Measurements from ENCODE around the gene MACROD2.

DNA sequence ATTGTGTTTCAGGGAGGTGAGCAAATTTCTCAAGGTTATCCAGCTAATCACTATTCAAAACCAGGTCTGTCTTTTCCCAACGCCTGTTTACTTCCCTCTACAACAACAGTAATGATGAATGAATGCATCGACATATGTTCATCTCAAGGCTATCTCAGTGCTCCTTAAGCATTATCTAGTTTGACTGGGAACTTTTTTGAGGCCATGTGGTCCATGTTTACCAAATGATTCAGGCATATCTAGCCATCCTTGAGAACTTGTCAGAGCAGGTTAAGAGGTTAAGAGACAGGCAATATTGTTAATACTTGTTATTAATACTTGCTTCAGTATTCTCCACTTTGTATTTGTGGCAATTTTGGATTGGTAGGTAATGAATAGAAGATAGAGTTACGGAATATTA is 1380.5 kb downstream of the MACROD2 start:
- no peak for TF ChIP-seq POLR2A (IDR thresholded peaks at IDR 0.05)
- TF ChIP-seq CTCF (IDR thresholded peaks at IDR 0.05): no peak

All from body of pancreas (tissue), 4 donors.